Measurements from ENCODE around the gene EAPP.
"Not testable (repeated sequence)": the region's sequence is repeated elsewhere in the genome, so short reads cannot be mapped to it uniquely, and the experiment has no call there.

The EAPP gene

GRCh38 chr14:34539407-34540180, at the start of gene EAPP:
Gene EAPP (minus strand): TSS chr14:34539701. CDS start chr14:34539628, 73 bp downstream.
- no peak for DNase-seq

GRCh38 chr14:34583525-34583924, 44.0 kb upstream of the EAPP start:
- DNase-seq, result no peak

GRCh38 chr14:34582117-34582680, 42.7 kb upstream of the EAPP start:
- no peak for DNase-seq

- DNase-seq, result no peak
These were observed 40.9 kb upstream of the EAPP start for GRCh38 chr14:34580381-34580780.

- no peak for DNase-seq
These were observed 32.3 kb upstream of the EAPP start for GRCh38 chr14:34571771-34572170.

- no peak for DNase-seq
These were observed 30.2 kb upstream of the EAPP start for GRCh38 chr14:34569750-34570149.

GRCh38 chr14:34568803-34569202, 29.3 kb upstream of the EAPP start:
- DNase-seq, result no peak

GRCh38 chr14:34562776-34563150, 23.3 kb upstream of the EAPP start:
- DNase-seq, result no peak

- not testable (repeated sequence) for DNase-seq
These were observed 22.7 kb upstream of the EAPP start for GRCh38 chr14:34562037-34562775.

- not testable (repeated sequence) for DNase-seq
These were observed 17.0 kb upstream of the EAPP start for GRCh38 chr14:34556498-34556829.

- not testable (repeated sequence) for DNase-seq
These were observed 16.3 kb upstream of the EAPP start for GRCh38 chr14:34555583-34556497.

- no peak for DNase-seq
These were observed 15.2 kb upstream of the EAPP start for GRCh38 chr14:34554540-34555250.

GRCh38 chr14:34549276-34549966, 9.9 kb upstream of the EAPP start:
- DNase-seq, result not testable (repeated sequence)

- no peak for DNase-seq
These were observed 9.0 kb upstream of the EAPP start for GRCh38 chr14:34548472-34548981.

- DNase-seq, result not testable (repeated sequence)
These were observed 7.6 kb upstream of the EAPP start for GRCh38 chr14:34547136-34547520.

GRCh38 chr14:34546272-34547135, 7.0 kb upstream of the EAPP start:
- not testable (repeated sequence) for DNase-seq

GRCh38 chr14:34540181-34541059, 919 bp upstream of the EAPP start:
- not testable (repeated sequence) for DNase-seq

- no peak for DNase-seq
These were observed 562 bp downstream of the EAPP start for GRCh38 chr14:34538871-34539406.

- DNase-seq, result not testable (repeated sequence)
These were observed 1.4 kb downstream of the EAPP start for GRCh38 chr14:34538096-34538495.

All from NCI-H187 treated with DMSO at 0.1 percent for 48 hours (cell line).